ENCODE data around the gene FLNB. TPM values are rescaled to one million over a fixed set of nuclear protein-coding genes. Genes with fewer than 3 reads are reported as not detected.

FLNB gene
- total RNA-seq, 1 donor from 2014 or later = 40.4 TPM

DNA sequence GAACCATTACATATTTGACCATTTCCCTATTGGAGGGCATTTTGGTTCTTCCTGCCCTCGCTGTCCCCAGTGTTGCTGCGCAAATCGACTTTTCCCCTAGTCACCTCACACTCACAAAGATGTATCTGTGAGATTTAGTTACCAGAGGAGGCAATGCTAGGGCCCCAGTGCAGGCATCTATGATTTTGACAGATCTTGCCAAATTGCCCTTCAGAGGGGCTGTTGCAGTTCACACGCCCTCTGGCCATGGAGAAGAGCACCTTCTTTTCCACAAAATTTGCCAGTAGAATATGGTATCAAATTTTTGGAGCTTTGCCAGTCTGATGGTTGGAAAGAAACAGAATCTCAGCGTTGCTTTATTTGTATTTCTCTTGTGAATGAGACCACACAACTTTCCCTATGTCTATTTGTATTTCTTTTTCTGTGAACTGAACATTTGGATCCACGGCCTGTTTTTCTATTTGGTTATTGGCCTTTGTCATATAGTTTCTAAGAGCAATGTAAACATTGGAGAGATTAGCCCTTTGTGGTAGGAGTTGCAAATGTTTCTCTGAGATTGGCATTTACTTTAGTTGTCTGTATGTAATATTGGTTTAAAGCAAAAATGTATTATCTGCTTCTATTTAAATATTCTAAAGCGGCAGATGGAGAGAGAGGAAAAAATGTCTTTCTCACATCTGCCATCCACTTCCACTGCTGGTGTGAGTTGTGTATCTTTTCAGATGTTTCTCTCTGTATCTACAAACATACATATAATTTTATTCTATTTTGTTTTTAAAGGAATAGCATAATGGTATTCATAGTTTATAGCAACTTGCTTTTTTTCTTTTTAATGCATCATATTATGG, 136.5 kb downstream of the FLNB start:
- Mint-ChIP-seq H3K27ac (ENCODE audit: unreplicated experiment) (no peak overlapping the region), H3K36me3 (ENCODE audit: low read depth) (peaks cover 10% of the 10 kb centered on the region), H3K9me3 (no peaks in the 10 kb centered on the region), H3K4me3 (no peak overlapping the region), H3K4me1 (no peaks in the 10 kb centered on the region), H3K27me3 (ENCODE audit: low read depth) (no peaks in the 10 kb centered on the region)
- no peak for DNase-seq (ENCODE audit: low read depth, low spot score)
- TF ChIP-seq, protein P1, sequence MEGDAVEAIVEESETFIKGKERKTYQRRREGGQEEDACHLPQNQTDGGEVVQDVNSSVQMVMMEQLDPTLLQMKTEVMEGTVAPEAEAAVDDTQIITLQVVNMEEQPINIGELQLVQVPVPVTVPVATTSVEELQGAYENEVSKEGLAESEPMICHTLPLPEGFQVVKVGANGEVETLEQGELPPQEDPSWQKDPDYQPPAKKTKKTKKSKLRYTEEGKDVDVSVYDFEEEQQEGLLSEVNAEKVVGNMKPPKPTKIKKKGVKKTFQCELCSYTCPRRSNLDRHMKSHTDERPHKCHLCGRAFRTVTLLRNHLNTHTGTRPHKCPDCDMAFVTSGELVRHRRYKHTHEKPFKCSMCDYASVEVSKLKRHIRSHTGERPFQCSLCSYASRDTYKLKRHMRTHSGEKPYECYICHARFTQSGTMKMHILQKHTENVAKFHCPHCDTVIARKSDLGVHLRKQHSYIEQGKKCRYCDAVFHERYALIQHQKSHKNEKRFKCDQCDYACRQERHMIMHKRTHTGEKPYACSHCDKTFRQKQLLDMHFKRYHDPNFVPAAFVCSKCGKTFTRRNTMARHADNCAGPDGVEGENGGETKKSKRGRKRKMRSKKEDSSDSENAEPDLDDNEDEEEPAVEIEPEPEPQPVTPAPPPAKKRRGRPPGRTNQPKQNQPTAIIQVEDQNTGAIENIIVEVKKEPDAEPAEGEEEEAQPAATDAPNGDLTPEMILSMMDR (conservative IDR thresholded peaks at IDR 0.05) = no peak

DNA sequence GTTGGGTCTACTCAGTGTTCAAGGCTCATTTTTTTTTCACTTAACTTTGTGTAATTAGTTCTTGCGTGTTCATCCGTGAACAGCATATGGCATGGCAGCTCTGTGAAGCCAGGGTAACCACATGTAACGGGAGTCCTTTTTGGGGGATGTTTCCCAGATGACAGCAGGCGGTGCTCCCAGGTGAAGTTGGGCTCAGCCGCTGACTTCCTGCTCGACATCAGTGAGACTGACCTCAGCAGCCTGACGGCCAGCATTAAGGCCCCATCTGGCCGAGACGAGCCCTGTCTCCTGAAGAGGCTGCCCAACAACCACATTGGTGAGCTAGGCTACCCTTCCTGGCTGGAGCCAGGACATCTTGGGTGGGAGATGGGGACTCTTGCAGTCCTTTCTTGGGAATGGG, 139.8 kb downstream of the FLNB start:
- TF ChIP-seq, protein P1 (conservative IDR thresholded peaks at IDR 0.05) = no peak
- Mint-ChIP-seq H3K27ac (ENCODE audit: unreplicated experiment) (no peak overlapping the region), H3K9me3 (no peaks in the 10 kb centered on the region), H3K36me3 (ENCODE audit: low read depth) (peaks cover 7% of the 10 kb centered on the region), H3K27me3 (ENCODE audit: low read depth) (no peaks in the 10 kb centered on the region), H3K4me1 (no peaks in the 10 kb centered on the region), H3K4me3 (no peak overlapping the region)
- DNase-seq (ENCODE audit: low read depth, low spot score) = no peak

DNA sequence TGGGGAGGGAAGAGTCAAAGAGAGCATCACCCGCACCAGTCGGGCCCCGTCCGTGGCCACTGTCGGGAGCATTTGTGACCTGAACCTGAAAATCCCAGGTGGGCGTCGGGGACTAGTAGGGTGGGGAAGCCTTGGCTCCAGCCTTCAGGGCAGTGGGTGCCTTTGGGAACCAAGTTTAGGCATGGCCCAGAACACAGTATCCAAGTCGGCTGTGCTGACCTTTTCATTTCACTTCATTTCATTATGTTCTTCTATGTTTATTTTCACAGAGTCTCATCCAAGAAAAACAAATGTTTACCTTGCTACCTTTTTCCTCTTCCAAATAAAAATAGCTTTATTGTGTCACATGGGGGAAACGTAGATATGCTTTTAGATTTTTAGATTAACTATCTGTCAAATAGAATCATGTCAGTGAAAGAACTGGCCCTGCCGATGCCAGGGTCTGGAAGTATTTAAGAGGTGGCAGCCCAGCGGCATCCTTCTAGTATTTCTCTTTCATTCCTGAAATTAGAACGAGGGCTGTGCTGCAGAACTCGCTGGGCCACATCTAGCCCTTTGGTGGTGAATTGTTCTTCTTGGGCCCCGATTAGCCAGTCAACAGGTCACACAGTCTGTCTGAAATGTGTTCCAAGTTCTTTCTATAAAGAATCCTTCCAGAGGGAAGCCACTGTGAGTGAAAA, 142.0 kb downstream of the FLNB start:
- Mint-ChIP-seq H3K36me3 (ENCODE audit: low read depth) (peaks cover 7% of the 10 kb centered on the region), H3K27ac (ENCODE audit: unreplicated experiment) (no peak overlapping the region)

DNA sequence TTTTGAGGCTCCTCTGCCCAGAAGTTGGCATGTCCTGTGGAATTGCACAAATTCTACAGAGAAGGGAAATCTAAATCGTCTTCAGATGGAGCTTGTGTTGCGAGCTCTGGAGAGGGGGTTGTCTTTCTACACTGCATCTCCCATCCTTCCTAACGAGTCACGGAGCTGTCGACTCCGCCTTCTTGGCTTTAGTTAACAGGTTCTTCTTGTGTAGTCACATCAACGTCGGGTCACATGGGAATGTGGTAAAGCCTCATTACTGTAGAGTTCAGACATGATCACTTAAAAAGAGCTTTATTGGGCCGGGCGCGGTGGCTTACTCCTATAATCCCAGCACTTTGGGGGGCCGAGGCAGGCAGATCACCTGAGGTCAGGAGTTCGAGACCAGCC, 142.6 kb downstream of the FLNB start:
- Mint-ChIP-seq H3K4me3 (no peak overlapping the region), H3K9me3 (no peaks in the 10 kb centered on the region), H3K4me1 (no peaks in the 10 kb centered on the region), H3K27ac (ENCODE audit: unreplicated experiment) (no peak overlapping the region), H3K27me3 (ENCODE audit: low read depth) (no peaks in the 10 kb centered on the region), H3K36me3 (ENCODE audit: low read depth) (peaks cover 7% of the 10 kb centered on the region)
- no peak for DNase-seq (ENCODE audit: low read depth, low spot score)
- TF ChIP-seq, protein P1 (conservative IDR thresholded peaks at IDR 0.05) = no peak

More for the DNA sequence above, 142.0 kb downstream of the FLNB start:
- Mint-ChIP-seq H3K27me3 (ENCODE audit: low read depth) (no peaks in the 10 kb centered on the region), H3K4me3 (no peak overlapping the region), H3K9me3 (no peaks in the 10 kb centered on the region), H3K4me1 (no peaks in the 10 kb centered on the region)
- DNase-seq (ENCODE audit: low read depth, low spot score) = no peak
- TF ChIP-seq, protein P1 (conservative IDR thresholded peaks at IDR 0.05) = no peak

DNA sequence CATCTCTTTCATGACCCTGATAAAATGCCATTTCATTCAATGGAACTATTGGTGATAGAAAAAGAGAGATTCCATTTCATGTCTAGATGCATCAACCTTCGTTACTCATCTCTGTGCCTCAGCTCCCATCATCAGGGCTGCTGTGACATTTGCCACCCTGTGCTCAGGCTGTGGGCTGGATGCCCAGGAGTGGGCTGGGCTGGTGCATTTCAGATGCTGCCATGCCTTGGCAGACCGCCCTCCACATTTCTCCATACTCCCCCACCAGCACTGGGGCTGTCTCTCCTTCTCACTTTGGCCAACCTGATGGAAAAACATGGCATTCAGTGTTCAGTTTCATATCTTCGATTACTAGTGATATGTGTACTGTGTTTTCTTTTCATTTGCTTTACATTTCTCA, 143.4 kb downstream of the FLNB start:
- no peaks in the 10 kb centered on the region for H3K4me1 Mint-ChIP-seq
- no peak for DNase-seq (ENCODE audit: low read depth, low spot score)
- no peaks in the 10 kb centered on the region for H3K27me3 Mint-ChIP-seq (ENCODE audit: low read depth)
- H3K9me3 Mint-ChIP-seq = no peaks in the 10 kb centered on the region
- peaks cover 7% of the 10 kb centered on the region for H3K36me3 Mint-ChIP-seq (ENCODE audit: low read depth)
- no peak overlapping the region for H3K4me3 Mint-ChIP-seq
- no peak overlapping the region for H3K27ac Mint-ChIP-seq (ENCODE audit: unreplicated experiment)
- TF ChIP-seq, protein P1 (conservative IDR thresholded peaks at IDR 0.05) = no peak

Data from neural crest cell (in vitro differentiated cells).